Measurements from ENCODE around the gene CBARP. TPM values are rescaled to one million over a fixed set of nuclear protein-coding genes. Genes with fewer than 3 reads are reported as not detected.

Gene CBARP
- polyA plus RNA-seq, 1 donor from 2014 or later: 18.2 TPM

- Histone ChIP-seq H3K9me2 (ENCODE audit: insufficient read depth, low read length) (no peaks in the 10 kb centered on the region), H3K9ac (ENCODE audit: low read length) (peak overlapping the region; percentile 16), H3K9me3 (ENCODE audit: low read length) (no peaks in the 10 kb centered on the region), H3K36me3 (ENCODE audit: insufficient read depth, low read length) (no peaks in the 10 kb centered on the region), H3K79me2 (replicated peaks; ENCODE audit: insufficient read depth, low read length) (peaks cover 13% of the 10 kb centered on the region), H3K27me3 (ENCODE audit: insufficient read depth, low read depth, low read length) (no peaks in the 10 kb centered on the region), H4K20me1 (ENCODE audit: insufficient read depth) (no peaks in the 10 kb centered on the region), H3K27ac (ENCODE audit: low read length) (no peak overlapping the region), H3K4me2 (ENCODE audit: low read length) (no peak overlapping the region), H2AFZ (ENCODE audit: low read depth, low read length) (no peak overlapping the region), H3K4me3 (ENCODE audit: low read length) (no peak overlapping the region), H3F3A (ENCODE audit: insufficient read depth, low read length, poor library complexity, severe bottlenecking) (no peaks in the 10 kb centered on the region)
- TF ChIP-seq EP300 (conservative IDR thresholded peaks at IDR 0.05; ENCODE audit: poor library complexity, severe bottlenecking) (no peak), POLR2AphosphoS5 (IDR thresholded peaks at IDR 0.05) (no peak), CTCF (IDR thresholded peaks at IDR 0.05; ENCODE audit: poor library complexity, severe bottlenecking) (no peak), EZH2 (IDR thresholded peaks at IDR 0.05; ENCODE audit: borderline replicate concordance, insufficient read depth, low read length, poor library complexity, severe bottlenecking) (no peak), TAF1 (IDR thresholded peaks at IDR 0.05; ENCODE audit: low read depth) (no peak), SMC3 (conservative IDR thresholded peaks at IDR 0.05; ENCODE audit: poor library complexity) (no peak), MXI1 (conservative IDR thresholded peaks at IDR 0.05; ENCODE audit: poor library complexity, severe bottlenecking) (no peak), RAD21 (conservative IDR thresholded peaks at IDR 0.05) (no peak)
- TF ChIP-seq, protein P1, sequence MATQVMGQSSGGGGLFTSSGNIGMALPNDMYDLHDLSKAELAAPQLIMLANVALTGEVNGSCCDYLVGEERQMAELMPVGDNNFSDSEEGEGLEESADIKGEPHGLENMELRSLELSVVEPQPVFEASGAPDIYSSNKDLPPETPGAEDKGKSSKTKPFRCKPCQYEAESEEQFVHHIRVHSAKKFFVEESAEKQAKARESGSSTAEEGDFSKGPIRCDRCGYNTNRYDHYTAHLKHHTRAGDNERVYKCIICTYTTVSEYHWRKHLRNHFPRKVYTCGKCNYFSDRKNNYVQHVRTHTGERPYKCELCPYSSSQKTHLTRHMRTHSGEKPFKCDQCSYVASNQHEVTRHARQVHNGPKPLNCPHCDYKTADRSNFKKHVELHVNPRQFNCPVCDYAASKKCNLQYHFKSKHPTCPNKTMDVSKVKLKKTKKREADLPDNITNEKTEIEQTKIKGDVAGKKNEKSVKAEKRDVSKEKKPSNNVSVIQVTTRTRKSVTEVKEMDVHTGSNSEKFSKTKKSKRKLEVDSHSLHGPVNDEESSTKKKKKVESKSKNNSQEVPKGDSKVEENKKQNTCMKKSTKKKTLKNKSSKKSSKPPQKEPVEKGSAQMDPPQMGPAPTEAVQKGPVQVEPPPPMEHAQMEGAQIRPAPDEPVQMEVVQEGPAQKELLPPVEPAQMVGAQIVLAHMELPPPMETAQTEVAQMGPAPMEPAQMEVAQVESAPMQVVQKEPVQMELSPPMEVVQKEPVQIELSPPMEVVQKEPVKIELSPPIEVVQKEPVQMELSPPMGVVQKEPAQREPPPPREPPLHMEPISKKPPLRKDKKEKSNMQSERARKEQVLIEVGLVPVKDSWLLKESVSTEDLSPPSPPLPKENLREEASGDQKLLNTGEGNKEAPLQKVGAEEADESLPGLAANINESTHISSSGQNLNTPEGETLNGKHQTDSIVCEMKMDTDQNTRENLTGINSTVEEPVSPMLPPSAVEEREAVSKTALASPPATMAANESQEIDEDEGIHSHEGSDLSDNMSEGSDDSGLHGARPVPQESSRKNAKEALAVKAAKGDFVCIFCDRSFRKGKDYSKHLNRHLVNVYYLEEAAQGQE (IDR thresholded peaks at IDR 0.05; ENCODE audit: borderline replicate concordance): no peak
Observed at GRCh38 chr19:1245494-1246264, 7.9 kb upstream of the CBARP start.

GRCh38 chr19:1244693-1245451 lies 7.1 kb upstream of the CBARP start:
- Histone ChIP-seq H3K36me3 (ENCODE audit: insufficient read depth, low read length) (no peaks in the 10 kb centered on the region), H3F3A (ENCODE audit: insufficient read depth, low read length, poor library complexity, severe bottlenecking) (no peaks in the 10 kb centered on the region), H3K4me2 (ENCODE audit: low read length) (no peak overlapping the region), H3K9ac (ENCODE audit: low read length) (peak overlapping the region; percentile 52), H3K9me2 (ENCODE audit: insufficient read depth, low read length) (no peaks in the 10 kb centered on the region), H2AFZ (ENCODE audit: low read depth, low read length) (no peak overlapping the region), H4K20me1 (ENCODE audit: insufficient read depth) (no peaks in the 10 kb centered on the region), H3K27me3 (ENCODE audit: insufficient read depth, low read depth, low read length) (no peaks in the 10 kb centered on the region), H3K79me2 (replicated peaks; ENCODE audit: insufficient read depth, low read length) (peaks cover 10% of the 10 kb centered on the region), H3K27ac (ENCODE audit: low read length) (peak overlapping the region; percentile 55), H3K4me3 (ENCODE audit: low read length) (peak overlapping the region; percentile 30), H3K9me3 (ENCODE audit: low read length) (no peaks in the 10 kb centered on the region)
- TF ChIP-seq CTCF (IDR thresholded peaks at IDR 0.05; ENCODE audit: poor library complexity, severe bottlenecking) (no peak), MXI1 (conservative IDR thresholded peaks at IDR 0.05; ENCODE audit: poor library complexity, severe bottlenecking) (no peak), POLR2AphosphoS5 (IDR thresholded peaks at IDR 0.05) (no peak), EP300 (conservative IDR thresholded peaks at IDR 0.05; ENCODE audit: poor library complexity, severe bottlenecking) (no peak), TAF1 (IDR thresholded peaks at IDR 0.05; ENCODE audit: low read depth) (no peak), SMC3 (conservative IDR thresholded peaks at IDR 0.05; ENCODE audit: poor library complexity) (no peak), RAD21 (conservative IDR thresholded peaks at IDR 0.05) (no peak), EZH2 (IDR thresholded peaks at IDR 0.05; ENCODE audit: borderline replicate concordance, insufficient read depth, low read length, poor library complexity, severe bottlenecking) (no peak)
- TF ChIP-seq, protein P1 (IDR thresholded peaks at IDR 0.05; ENCODE audit: borderline replicate concordance): no peak
